Stimulated activated CD4-positive, alpha-beta T cell treated with anti-CD3 and anti-CD28 coated beads, TNF-alpha, amount 100 ng/mL, for 4 hours (primary cell): ENCODE data around the gene CHST14.
A peak's percentile ranks its signal among the peaks of the same experiment; 100 is the strongest.
"Not testable (repeated sequence)": the region's sequence is repeated elsewhere in the genome, so short reads cannot be mapped to it uniquely, and the experiment has no call there.

Experiments used
- DNase-seq, 3 experiments: peaks; one replicate each; pipeline ENCODE4 v3.0.0-alpha.2; 2020; ENCODE audit warnings: low read depth in 3 of 3

The CHST14 gene

GRCh38 chr15:40440743-40441564, 29.8 kb upstream of the CHST14 start, which contains the start of gene BAHD1:
BAHD1 (plus strand) TSS chr15:40440953; CDS start chr15:40458465, 17,512 bp downstream.
- DNase-seq: peak; percentile 91 to 93 (median 92)

GRCh38 chr15:40441565-40442531, 28.9 kb upstream of the CHST14 start:
- no peak for DNase-seq

DNA sequence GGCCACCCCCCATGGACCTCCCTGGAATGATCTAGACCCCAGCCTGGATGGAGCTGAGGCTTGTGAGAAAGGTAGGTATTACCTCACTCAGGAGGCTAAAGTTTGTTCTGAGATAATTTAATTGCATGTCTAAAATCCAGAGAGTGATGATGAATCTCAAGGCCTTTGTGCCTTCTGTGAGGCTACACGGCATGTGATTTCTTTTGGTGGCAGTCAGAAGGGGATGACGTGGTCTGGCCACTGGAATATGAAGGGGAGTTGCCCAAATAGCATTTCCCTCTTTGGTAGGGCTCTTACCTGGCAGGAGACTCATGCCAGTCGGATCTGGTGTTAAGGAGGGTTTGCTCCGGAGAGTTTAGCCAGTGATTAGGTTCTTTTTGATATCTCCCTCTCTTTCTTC, 27.5 kb upstream of the CHST14 start:
- no peak for DNase-seq

GRCh38 chr15:40443846-40444245, 26.9 kb upstream of the CHST14 start:
- DNase-seq: no peak

DNA sequence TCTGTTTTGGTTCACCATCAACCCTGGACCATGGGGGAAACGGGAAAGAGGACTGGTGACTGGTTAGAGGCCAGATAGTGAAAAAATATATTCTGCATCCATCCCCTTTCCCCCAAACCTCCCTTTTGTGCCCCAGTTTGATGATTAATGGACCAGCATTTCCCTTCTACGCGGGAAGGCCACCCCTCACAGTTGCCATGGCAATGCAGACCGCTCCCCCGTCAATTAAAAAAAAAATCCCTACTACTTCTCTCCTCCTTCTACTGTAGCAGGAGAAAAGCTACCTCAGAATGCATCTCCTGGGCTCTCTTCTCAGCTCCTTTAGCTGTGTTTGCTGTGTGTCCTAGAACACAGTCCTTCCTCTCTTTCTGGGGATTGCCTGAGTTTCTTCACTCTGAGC, 26.0 kb upstream of the CHST14 start:
- DNase-seq: no peak

DNA sequence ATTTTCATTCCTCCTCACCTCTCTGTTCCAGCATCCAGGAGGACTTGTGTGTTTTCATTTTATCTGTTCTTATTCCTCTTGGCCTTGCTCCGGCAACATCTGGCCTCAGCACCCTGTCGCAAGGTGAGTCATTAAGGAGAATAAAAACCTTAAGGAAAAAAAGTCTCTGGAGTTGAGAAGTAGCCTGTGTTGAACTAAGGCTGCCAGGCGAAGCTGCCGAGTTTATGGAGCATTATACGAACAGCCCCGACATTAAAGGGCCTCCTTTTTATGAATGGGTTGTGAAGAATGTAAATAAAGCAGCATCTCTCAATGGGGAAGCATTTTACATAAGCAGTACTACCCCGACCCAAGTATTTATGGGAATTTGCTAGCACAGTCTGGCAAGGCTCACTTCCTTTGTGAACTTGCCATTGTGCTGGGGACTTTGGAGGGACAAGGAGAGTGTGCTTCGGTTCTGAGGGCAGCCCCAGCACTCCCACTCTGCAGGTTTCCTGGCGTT, 25.3 kb upstream of the CHST14 start:
- no peak for DNase-seq

DNA sequence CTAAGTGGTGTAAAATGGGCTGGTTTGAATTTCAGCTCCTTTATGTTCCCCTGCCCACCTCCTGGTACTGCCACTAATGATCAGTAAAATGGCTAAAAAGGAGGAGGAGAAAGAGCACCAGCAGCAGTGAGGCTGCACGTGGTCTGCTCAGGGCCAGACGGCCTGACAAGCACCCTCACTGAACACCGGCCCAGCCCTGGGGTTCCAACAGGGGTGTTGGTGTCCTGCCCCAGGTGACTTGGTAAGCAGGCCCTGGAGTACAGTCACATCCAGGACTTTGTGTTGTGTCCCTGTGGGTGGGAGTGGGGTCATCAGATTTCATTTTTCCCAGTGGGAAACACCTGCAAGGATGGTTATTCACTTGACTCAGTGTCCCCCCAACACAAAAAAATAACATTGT, 24.6 kb upstream of the CHST14 start:
- DNase-seq: no peak

GRCh38 chr15:40448354-40448753, 22.4 kb upstream of the CHST14 start:
- DNase-seq: no peak

GRCh38 chr15:40449275-40449674, 21.5 kb upstream of the CHST14 start:
- DNase-seq: no peak

DNA sequence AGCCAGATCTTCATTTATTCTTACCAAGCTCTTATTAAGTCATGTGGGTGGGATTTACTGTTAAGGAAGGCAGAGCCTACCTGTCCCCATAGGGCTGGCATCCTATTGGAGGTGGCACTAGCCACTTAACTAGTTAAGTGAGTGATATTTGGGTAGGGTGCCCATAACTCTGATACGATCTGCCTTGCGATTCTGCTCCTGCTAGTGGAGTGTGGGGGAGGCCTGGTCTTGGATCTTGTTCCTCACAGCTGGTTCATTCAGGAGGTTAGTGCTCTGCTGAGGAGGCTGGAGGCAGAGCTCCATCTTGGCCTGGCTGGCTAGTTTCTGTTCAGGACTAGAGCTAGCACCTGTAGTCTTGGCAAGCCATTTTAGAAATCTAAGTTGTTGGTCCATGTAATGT, 20.7 kb upstream of the CHST14 start:
- no peak for DNase-seq

DNA sequence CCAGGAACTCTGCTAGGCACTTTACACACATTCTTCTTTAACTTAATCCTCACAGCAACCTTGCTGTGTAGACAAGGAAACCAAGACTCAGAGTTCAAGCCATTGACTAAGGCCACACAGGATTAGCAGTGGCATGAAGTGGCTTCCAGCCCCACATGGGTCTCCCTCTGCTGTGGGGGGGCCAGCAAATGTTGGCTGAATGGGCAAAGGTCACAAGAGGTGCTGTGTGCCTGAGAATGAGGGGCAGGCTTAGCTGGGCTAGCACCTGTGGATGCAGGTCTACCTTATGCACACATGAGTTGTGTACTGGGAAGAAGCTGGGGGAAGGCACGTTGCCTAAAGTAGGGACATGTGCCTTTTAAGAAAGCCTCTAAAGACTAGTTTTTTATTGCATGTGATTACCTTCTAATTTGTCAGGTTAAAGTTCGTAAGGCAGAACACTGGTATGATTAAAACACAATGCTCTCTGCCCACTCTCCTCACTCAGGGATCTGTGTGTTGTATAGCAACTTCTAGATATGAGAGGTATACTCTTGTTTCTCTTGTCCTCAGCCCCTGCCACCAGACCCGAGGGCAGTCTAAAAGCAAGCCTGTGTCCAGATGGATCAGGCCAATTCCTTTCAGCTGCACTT, 19.1 kb upstream of the CHST14 start:
- DNase-seq: no peak

GRCh38 chr15:40452296-40453090, 18.3 kb upstream of the CHST14 start:
- no peak for DNase-seq

DNA sequence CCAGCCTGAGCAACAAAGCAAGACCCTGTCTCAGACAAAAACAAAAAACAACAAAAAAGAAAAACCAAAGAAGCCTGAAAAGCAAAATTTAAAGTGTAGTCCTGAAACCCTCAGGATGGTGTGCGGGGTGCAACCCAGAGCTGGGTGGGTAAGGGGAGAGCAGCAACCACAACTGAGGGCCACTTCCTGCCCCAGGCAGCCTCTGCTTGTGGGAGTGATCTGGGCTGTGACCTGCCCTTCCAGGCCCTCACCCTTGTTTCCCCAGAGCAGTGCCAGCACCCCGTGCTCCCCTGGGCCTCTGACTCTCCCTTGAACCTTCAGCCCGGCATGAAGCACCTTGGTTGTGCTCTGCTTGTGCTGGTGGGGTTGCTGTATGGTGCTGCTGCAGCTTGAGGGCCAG, 16.8 kb upstream of the CHST14 start:
- DNase-seq: not testable (repeated sequence)

DNA sequence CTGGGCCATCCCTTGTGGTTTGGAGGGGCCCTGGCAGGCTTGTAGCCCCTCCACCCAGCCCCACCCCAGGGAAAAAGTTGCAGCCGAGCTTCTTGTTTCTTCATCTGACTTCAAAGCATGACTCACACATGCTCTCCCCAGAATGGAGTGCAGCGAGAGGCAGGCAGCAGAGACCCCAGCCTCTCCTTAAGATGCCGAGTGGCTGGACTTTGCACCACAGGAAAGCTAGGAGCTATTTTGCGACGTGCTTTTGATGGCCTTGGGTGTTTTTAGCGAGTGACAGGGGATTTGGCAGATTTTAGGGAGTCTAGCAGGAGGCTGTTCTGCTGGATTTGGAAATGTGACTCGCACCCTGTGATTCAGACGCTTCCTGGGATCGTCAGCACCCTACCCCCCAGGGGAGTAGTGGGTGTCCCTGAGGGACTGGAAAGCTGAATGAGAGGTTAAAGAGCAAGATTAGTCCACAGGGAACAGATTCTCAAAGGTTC, 15.8 kb upstream of the CHST14 start:
- no peak for DNase-seq

DNA sequence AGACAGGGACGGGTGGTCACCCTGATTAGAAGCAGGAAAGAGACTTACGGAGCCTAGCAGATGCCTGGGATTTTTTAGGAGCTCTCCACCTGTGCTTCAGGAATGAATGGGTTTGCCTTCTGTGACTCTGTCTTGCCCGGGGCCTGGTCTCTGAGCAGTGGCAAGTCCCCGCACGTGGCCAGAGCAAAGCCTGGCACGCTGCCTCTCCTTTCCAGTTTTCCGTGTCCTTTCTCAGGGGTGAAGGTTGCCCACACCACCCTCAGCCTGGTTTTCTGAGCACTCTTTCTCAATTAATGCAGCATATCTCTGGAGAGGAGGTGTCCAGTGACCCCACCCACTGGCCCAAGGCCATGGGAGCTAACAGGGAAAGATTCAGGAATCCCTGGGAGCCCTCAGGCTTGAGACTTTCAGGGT, 14.5 kb upstream of the CHST14 start:
- no peak for DNase-seq

DNA sequence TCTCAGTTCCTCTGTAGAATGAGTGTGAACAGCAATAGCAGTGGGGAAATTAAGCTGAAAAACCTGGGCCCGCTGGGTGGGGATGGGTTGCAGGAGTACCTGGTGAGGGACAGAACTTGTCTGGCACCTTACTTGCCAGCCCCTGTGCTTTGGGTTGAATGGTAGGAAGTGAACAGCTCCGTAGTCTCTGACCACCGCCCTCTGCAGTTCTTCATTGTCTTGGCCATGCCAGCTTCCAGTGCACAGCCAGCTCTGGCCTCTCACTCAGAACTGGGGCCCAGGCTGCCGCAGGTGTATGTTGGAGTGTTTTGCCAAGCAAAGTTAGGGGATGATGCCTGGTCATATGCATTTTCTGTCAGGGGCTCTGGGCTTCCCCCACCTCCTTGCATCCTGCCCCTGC, 14.0 kb upstream of the CHST14 start:
- no peak for DNase-seq

DNA sequence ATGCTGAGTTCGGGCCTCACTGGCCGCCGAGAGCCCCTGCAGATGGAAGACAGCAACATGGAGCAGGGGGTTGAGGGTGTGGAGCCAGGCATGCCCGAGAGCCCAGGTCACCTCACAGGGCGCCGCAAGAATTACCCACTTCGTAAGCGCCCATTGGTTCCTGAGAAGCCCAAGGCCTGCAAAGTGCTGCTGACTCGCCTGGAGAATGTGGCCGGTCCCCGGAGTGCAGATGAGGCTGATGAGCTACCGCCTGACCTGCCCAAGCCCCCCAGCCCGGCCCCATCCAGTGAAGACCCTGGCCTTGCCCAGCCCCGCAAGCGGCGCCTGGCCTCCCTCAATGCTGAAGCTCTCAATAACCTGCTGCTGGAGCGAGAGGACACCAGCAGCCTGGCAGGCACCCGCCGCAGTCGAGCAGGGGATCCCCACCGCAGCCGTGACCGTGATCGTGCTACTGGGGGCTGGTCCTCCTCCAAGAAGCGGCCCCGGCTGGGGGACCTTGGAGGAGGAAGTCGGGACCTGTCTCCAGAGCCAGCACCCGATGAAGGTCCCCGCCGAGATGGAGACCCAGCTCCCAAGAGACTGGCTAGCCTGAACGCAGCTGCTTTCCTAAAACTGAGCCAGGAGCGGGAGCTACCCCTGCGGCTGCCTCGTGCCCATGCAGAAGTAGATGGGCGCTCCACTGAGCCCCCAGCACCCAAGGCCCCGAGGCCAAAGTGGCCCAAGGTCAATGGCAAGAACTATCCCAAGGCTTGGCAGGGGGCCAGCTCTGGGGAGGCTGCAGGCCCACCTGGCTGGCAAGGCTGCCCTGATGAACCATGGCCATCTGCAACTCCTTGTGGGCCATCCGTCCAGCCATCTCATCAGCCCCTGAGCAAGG, 12.1 kb upstream of the CHST14 start:
- no peak for DNase-seq

- DNase-seq: no peak
These were observed 11.3 kb upstream of the CHST14 start for GRCh38 chr15:40459391-40460015.

GRCh38 chr15:40460404-40460803, 10.4 kb upstream of the CHST14 start:
- DNase-seq: no peak
